Loucy (cell line): Measurements from ENCODE around the gene KRTAP12-4.
"Not testable (repeated sequence)": the region's sequence is repeated elsewhere in the genome, so short reads cannot be mapped to it uniquely, and the experiment has no call there.

ENCODE experiments used
- H2AFZ ChIP-seq: fragments of 200-600 bp; sonication (generic); 2 replicates; pipeline ENCODE4 v1.6.0; 2016; ENCODE audit warnings: antibody characterized with exemption, mild to moderate bottlenecking, low read length, moderate library complexity
- H3F3A ChIP-seq: fragments of 200-600 bp; 2 replicates; pipeline ENCODE4 v1.6.0; 2016; ENCODE audit warnings: antibody characterized with exemption, low read depth, mild to moderate bottlenecking
- H3K27me3 ChIP-seq: fragments of 200-600 bp; sonication (generic); 2 replicates; pipeline ENCODE4 v1.6.1; 2014; ENCODE audit warnings: low read length, mild to moderate bottlenecking; ENCODE audit not compliant: insufficient read depth, poor library complexity, severe bottlenecking
- H3K36me3 ChIP-seq: fragments of 200-600 bp; sonication (generic); 2 replicates; pipeline ENCODE4 v1.6.1; 2016; ENCODE audit warnings: low read length; ENCODE audit not compliant: insufficient read depth
- H3K4me1 ChIP-seq: fragments of 200-600 bp; sonication (generic); 2 replicates; pipeline ENCODE4 v1.5.1; 2014; ENCODE audit warnings: low read length, mild to moderate bottlenecking; ENCODE audit not compliant: insufficient read depth, poor library complexity, severe bottlenecking
- H3K4me2 ChIP-seq: fragments of 200-600 bp; sonication (generic); 2 replicates; pipeline ENCODE4 v1.6.0; 2014; ENCODE audit warnings: antibody characterized with exemption, low read length, low read depth, mild to moderate bottlenecking; ENCODE audit not compliant: poor library complexity, severe bottlenecking
- H3K4me3 ChIP-seq: fragments of 200-600 bp; sonication (generic); 2 replicates; pipeline ENCODE4 v1.5.1; 2014; ENCODE audit warnings: low read length, mild to moderate bottlenecking, mixed read lengths; ENCODE audit not compliant: poor library complexity, severe bottlenecking
- H3K79me2 ChIP-seq: fragments of 200-600 bp; sonication (generic); 2 replicates; pipeline ENCODE4 v1.6.1; 2014; ENCODE audit warnings: low read length; ENCODE audit not compliant: insufficient read depth
- H3K9ac ChIP-seq: fragments of 200-600 bp; sonication (generic); 2 replicates; pipeline ENCODE4 v1.6.0; 2014; ENCODE audit warnings: mild to moderate bottlenecking, low read depth, low read length, moderate library complexity; ENCODE audit not compliant: poor library complexity, severe bottlenecking
- H3K9me2 ChIP-seq: fragments of 200-600 bp; sonication (generic); replicated peaks from 2 replicates; pipeline ENCODE4 v1.6.1; 2016; ENCODE audit warnings: low read depth, low read length, mixed read lengths
- H3K9me3 ChIP-seq: fragments of 200-600 bp; sonication (generic); 2 replicates; pipeline ENCODE4 v1.6.1; 2014; ENCODE audit warnings: mild to moderate bottlenecking, antibody characterized with exemption, low read length, low read depth; ENCODE audit not compliant: insufficient read depth
- H4K20me1 ChIP-seq: fragments of 200-600 bp; sonication (generic); 2 replicates; pipeline ENCODE4 v1.6.0; 2014; ENCODE audit warnings: antibody characterized with exemption, low read length, mild to moderate bottlenecking; ENCODE audit not compliant: insufficient read depth, poor library complexity, severe bottlenecking
- CTCF ChIP-seq: fragments of 200-600 bp; sonication (generic); conservative IDR thresholded peaks from 2 replicates; pipeline ENCODE4 v1.5.1; 2014; ENCODE audit warnings: mild to moderate bottlenecking, antibody characterized with exemption, low read length
- EZH2phosphoT487 ChIP-seq: fragments of 200-600 bp; IDR thresholded peaks from 2 replicates; pipeline ENCODE4 v1.6.1; 2018; ENCODE audit warnings: antibody characterized with exemption, mild to moderate bottlenecking, moderate library complexity, borderline replicate concordance

Gene KRTAP12-4

GRCh38 chr21:44612669-44613229, 41.7 kb downstream of the KRTAP12-4 start:
- no peak for TF ChIP-seq CTCF
- TF ChIP-seq EZH2phosphoT487 = no peak
- no peak overlapping the region for H2AFZ ChIP-seq
- H3K4me1 ChIP-seq = no peaks in the 10 kb centered on the region
- no peaks in the 10 kb centered on the region for H3K9me2 ChIP-seq
- peaks cover 13% of the 10 kb centered on the region; the same call in 1 of the 2 replicates for H3K9me3 ChIP-seq
- H3K79me2 ChIP-seq = no peaks in the 10 kb centered on the region
- H3K27me3 ChIP-seq = no peaks in the 10 kb centered on the region
- no peaks in the 10 kb centered on the region for H3K36me3 ChIP-seq
- H3F3A ChIP-seq = no peaks in the 10 kb centered on the region
- H3K4me3 ChIP-seq = no peak overlapping the region
- no peaks in the 10 kb centered on the region for H4K20me1 ChIP-seq
- H3K9ac ChIP-seq = no peak overlapping the region
- no peak overlapping the region for H3K4me2 ChIP-seq

- H3F3A ChIP-seq = no peaks in the 10 kb centered on the region
- TF ChIP-seq EZH2phosphoT487 (no peak), CTCF (no peak)
- no peak within 1 kb of the TSS for H3K4me2 ChIP-seq
- H3K27me3 ChIP-seq = no peaks in the 10 kb centered on the region
- no peaks in the 10 kb centered on the region for H3K79me2 ChIP-seq
- H3K4me3 ChIP-seq = no peak within 1 kb of the TSS
- H3K36me3 ChIP-seq = no peaks in the 10 kb centered on the region
- H3K9me3 ChIP-seq = peaks cover 13% of the 10 kb centered on the region; the same call in 1 of the 2 replicates
- H3K4me1 ChIP-seq = no peaks in the 10 kb centered on the region
- no peaks in the 10 kb centered on the region for H3K9me2 ChIP-seq
- no peak within 1 kb of the TSS for H3K9ac ChIP-seq
- no peak within 1 kb of the TSS for H2AFZ ChIP-seq
- H4K20me1 ChIP-seq = no peaks in the 10 kb centered on the region
These were observed 42.4 kb downstream of the KRTAP12-4 start, which contains the start of gene KRTAP10-8 for GRCh38 chr21:44612029-44612486. Gene KRTAP10-8 (plus strand): TSS chr21:44612079. CDS start chr21:44612101, 22 bp downstream.

- Histone ChIP-seq H2AFZ (no peak overlapping the region), H3K9me2 (no peaks in the 10 kb centered on the region), H3K4me2 (no peak overlapping the region), H3K36me3 (no peaks in the 10 kb centered on the region), H3K9ac (no peak overlapping the region), H3K9me3 (peaks cover 13% of the 10 kb centered on the region; the same call in 1 of the 2 replicates), H3K4me1 (no peaks in the 10 kb centered on the region), H3K4me3 (no peak overlapping the region), H3K27me3 (no peaks in the 10 kb centered on the region), H3K79me2 (no peaks in the 10 kb centered on the region), H4K20me1 (no peaks in the 10 kb centered on the region), H3F3A (no peaks in the 10 kb centered on the region)
- TF ChIP-seq EZH2phosphoT487 (no peak), CTCF (no peak)
These were observed 42.9 kb downstream of the KRTAP12-4 start for GRCh38 chr21:44611551-44611950.

GRCh38 chr21:44610157-44610843, 44.2 kb downstream of the KRTAP12-4 start:
- not testable (repeated sequence) for H3K4me3 ChIP-seq, H3K27me3 ChIP-seq, H4K20me1 ChIP-seq, H3K4me2 ChIP-seq, H3K9me2 ChIP-seq, H3F3A ChIP-seq, H3K9ac ChIP-seq, H2AFZ ChIP-seq, H3K4me1 ChIP-seq, H3K36me3 ChIP-seq, H3K79me2 ChIP-seq
- H3K9me3 ChIP-seq = peaks cover 13% of the 10 kb centered on the region; the same call in 1 of the 2 replicates
